Right atrium auricular region (tissue), 2 donors: ENCODE measurements around the gene DDAH1. TPM values are rescaled to one million over a fixed set of nuclear protein-coding genes. Genes with fewer than 3 reads are reported as not detected.
"Not testable (repeated sequence)": the region's sequence is repeated elsewhere in the genome, so short reads cannot be mapped to it uniquely, and the experiment has no call there.

Experiments
- DNase-seq: peaks from one replicate; pipeline ENCODE4 v3.0.0-alpha.2; 2019; ENCODE audit warnings: low spot score
- H3K27ac ChIP-seq, 2 donors: fragments of 200-600 bp; sonication (generic); 1 replicate in 1 of 2; 2 replicates in 1 of 2; pipeline ENCODE4 v1.5.1; 2016 to 2019
- H3K27me3 ChIP-seq, 2 donors: fragments of 200-600 bp; sonication (generic); one replicate each; pipeline versions ENCODE4 v1.5.1 to v1.6.0; 2017 to 2019
- H3K36me3 ChIP-seq: fragments of 200-600 bp; sonication (generic); one replicate; pipeline ENCODE4 v1.5.1; 2016
- H3K4me1 ChIP-seq, 2 donors: fragments of 200-600 bp; sonication (generic); one replicate each; pipeline versions ENCODE4 v1.5.1 to v1.6.0; 2017 to 2019
- H3K4me3 ChIP-seq, 2 donors: fragments of 200-600 bp; sonication (generic); 1 replicate in 1 of 2; 2 replicates in 1 of 2; pipeline ENCODE4 v1.5.1; 2017 to 2019; ENCODE audit warnings: mild to moderate bottlenecking in 1 of 2, moderate library complexity in 1 of 2
- H3K9me3 ChIP-seq, 2 donors: fragments of 200-600 bp; sonication (generic); one replicate each; pipeline ENCODE4 v1.5.1; 2019
- total RNA-seq, 2 donors: library from RNA; depleted of rRNA; stranded (reverse); fragments of >200 nt; gene quantifications; one replicate each; pipeline ENCODE4 v1.1.0, GENCODE V29; 2016
- TF ChIP-seq, protein P1 (sequence below), 2 donors: fragments of 200-600 bp; sonication (generic); IDR thresholded peaks; one replicate each; pipeline ENCODE4 v1.5.1; 2019; ENCODE audit warnings: antibody characterized with exemption in 2 of 2

DDAH1 gene
- total RNA-seq, 2 donors from 2014 or later: 10.8 to 18.3 TPM

DNA sequence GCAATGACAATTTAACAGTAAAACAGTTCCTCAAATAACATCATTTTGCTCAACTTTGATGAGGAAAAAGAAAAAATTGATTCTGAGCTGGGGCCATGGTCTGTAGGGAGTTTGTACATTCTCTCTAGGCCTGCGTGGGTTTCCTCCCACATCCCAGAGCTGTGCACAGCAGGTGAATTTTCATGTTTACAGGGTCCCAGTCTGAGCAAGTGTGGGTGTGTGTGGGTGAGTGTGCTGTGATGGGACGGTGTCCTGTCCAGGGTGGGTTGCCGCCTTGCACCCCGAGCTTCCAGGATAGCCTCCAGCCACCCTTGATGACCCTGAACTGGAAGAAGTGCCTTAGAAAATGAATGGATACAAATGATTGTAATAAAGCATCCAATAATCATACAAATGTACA is 112.9 kb downstream of the DDAH1 start:
- Histone ChIP-seq H3K27ac (no peak overlapping the region), H3K27me3 (no peaks in the 10 kb centered on the region), H3K36me3 (no peaks in the 10 kb centered on the region), H3K4me1 (peaks cover 0 to 5% of the 10 kb centered on the region in 2 donors), H3K9me3 (no peaks in the 10 kb centered on the region), H3K4me3 (no peak overlapping the region)
- TF ChIP-seq, protein P1, sequence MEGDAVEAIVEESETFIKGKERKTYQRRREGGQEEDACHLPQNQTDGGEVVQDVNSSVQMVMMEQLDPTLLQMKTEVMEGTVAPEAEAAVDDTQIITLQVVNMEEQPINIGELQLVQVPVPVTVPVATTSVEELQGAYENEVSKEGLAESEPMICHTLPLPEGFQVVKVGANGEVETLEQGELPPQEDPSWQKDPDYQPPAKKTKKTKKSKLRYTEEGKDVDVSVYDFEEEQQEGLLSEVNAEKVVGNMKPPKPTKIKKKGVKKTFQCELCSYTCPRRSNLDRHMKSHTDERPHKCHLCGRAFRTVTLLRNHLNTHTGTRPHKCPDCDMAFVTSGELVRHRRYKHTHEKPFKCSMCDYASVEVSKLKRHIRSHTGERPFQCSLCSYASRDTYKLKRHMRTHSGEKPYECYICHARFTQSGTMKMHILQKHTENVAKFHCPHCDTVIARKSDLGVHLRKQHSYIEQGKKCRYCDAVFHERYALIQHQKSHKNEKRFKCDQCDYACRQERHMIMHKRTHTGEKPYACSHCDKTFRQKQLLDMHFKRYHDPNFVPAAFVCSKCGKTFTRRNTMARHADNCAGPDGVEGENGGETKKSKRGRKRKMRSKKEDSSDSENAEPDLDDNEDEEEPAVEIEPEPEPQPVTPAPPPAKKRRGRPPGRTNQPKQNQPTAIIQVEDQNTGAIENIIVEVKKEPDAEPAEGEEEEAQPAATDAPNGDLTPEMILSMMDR (IDR thresholded peaks at IDR 0.05): no peak
- DNase-seq: no peak

DNA sequence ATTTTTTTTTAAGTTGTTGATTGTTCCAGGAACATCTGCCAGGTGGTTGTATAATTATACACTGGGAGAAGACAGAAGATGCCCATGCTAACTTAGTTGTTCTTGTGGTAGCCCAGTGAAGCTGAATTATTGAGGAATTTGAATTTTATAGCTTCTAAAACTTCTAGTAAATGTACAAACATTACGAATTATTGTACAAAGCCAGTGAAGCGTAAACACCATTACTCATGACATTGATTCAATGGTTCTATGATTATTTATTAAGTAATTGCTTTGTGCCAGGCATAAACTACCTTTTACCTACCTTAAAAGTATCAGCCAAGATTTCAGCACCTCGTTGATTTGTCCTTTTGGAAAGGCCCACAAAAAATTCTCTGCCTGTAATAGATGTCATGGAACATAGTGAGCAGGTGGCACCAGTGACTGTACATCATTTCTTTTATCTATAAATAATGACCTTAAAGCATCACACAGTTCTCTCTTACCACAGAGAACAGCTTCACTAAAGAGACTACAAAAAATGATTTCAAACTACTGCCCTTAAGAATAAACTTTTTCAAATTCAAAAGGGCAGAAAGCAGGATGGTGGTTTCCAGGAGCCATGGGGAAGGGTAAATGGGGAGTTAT is 113.6 kb downstream of the DDAH1 start:
- TF ChIP-seq, protein P1 (IDR thresholded peaks at IDR 0.05): no peak
- Histone ChIP-seq H3K27ac (no peak overlapping the region), H3K36me3 (no peaks in the 10 kb centered on the region), H3K27me3 (no peaks in the 10 kb centered on the region), H3K4me3 (no peak overlapping the region), H3K4me1 (peaks cover 0 to 5% of the 10 kb centered on the region in 2 donors), H3K9me3 (no peaks in the 10 kb centered on the region)
- no peak for DNase-seq

DNA sequence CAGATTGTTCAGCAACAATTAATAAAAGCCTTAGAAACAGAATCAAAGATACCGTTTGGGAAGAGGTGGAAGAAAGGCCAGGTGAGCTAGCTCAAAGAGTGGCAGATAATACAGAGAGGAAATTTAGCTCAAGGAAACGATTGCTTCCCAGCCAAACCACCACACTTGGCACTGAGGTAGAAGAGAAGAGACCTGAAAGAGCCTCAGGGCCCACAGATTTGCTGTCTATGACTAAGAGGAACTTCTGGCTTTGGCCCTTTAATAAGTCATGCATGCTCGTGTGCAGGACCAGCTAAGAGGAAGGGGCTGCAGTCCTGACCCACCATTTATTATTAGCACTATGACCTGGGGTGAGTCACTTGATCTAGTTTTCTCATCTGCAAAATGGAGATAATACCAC is 115.7 kb downstream of the DDAH1 start:
- no peak overlapping the region for H3K27ac ChIP-seq
- no peak for DNase-seq
- no peaks in the 10 kb centered on the region for H3K9me3 ChIP-seq
- no peak overlapping the region for H3K4me3 ChIP-seq
- TF ChIP-seq, protein P1 (IDR thresholded peaks at IDR 0.05): no peak
- H3K27me3 ChIP-seq: no peaks in the 10 kb centered on the region
- H3K36me3 ChIP-seq: no peaks in the 10 kb centered on the region
- H3K4me1 ChIP-seq: peaks cover 0 to 7% of the 10 kb centered on the region in 2 donors

DNA sequence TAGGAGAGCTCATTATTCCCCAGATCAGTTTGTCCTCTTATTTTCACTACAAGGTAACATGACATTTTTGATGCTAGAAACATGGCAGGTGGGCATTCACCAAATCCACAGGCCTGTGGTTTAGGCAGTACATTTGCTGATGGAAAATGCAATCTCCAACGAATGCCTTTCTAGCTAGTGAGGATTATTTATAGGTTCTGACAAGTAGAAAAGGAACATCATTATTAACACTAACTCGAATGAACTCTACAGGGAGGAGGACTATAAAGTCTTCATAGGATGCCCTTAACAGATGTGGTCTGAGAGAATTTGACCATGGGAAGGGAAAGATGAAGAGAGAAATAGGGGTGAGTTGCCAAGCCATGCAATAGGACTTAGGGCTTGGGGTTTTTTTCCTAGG is 117.1 kb downstream of the DDAH1 start:
- Histone ChIP-seq H3K27ac (peak overlapping the region in 1 of 2 donors; percentile 31), H3K27me3 (no peaks in the 10 kb centered on the region), H3K36me3 (no peaks in the 10 kb centered on the region), H3K4me1 (peaks cover 0 to 20% of the 10 kb centered on the region in 2 donors), H3K9me3 (no peaks in the 10 kb centered on the region), H3K4me3 (no peak overlapping the region)
- no peak for DNase-seq
- TF ChIP-seq, protein P1 (IDR thresholded peaks at IDR 0.05): no peak

DNA sequence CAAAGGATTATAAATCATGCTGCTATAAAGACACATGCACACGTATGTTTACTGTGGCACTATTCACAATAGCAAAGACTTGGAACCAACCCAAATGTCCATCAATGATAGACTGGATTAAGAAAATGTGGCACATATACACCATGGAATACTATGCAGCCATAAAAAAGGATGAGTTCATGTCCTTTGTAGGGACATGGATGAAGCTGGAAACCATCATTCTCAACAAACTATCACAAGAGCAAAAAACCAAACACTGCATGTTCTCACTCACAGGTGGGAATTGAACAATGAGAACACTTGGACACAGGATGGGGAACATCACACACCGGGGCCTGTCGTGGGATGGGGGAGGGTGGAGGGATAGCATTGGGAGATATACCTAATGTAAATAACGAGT is 117.7 kb downstream of the DDAH1 start:
- not testable (repeated sequence) for H3K9me3 ChIP-seq, H3K36me3 ChIP-seq, DNase-seq, H3K27me3 ChIP-seq, H3K4me3 ChIP-seq
- H3K4me1 ChIP-seq: peaks cover 0 to 22% of the 10 kb centered on the region in 2 donors
- H3K27ac ChIP-seq: peak overlapping the region in 1 of 2 donors; percentile 31

DNA sequence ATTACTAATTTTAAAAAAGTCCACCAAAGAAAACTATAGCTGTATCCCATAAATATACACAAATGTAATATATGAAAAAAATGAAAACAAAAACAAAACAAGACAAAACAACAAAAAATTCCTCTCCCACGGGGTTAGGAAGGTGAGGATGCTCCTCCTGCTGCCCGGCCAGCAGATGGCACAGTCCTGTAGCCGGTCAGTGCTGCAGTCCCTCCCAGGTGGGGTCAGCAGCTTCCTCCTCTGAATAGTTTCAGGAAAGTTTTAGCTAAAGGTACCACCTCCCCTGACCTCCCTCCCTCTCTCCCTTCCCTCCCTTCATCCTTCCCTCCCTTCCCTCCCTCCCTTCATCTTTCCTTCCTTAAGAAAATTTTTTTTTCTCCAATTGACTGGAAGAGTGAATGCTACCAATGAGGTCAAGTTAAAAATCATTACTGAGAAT is 120.7 kb downstream of the DDAH1 start:
- no peaks in the 10 kb centered on the region for H3K27me3 ChIP-seq
- peaks cover 0 to 33% of the 10 kb centered on the region in 2 donors for H3K4me1 ChIP-seq
- no peak for DNase-seq
- H3K9me3 ChIP-seq: no peaks in the 10 kb centered on the region
- no peak overlapping the region for H3K4me3 ChIP-seq
- no peaks in the 10 kb centered on the region for H3K36me3 ChIP-seq
- H3K27ac ChIP-seq: no peak overlapping the region
- TF ChIP-seq, protein P1 (IDR thresholded peaks at IDR 0.05): peak; percentile 26 to 67
